IgD-negative memory B cell (primary cell): ENCODE measurements around the gene HSPG2. TPM values are rescaled to one million over a fixed set of nuclear protein-coding genes. Genes with fewer than 3 reads are reported as not detected.

Experiments used
- H3K27ac Mint-ChIP-seq, 3 donors: one replicate each; pipeline ENCODE4 v1.8.0; 2020 to 2022; ENCODE audit warnings: mild to moderate bottlenecking in 3 of 3, mixed read lengths in 3 of 3, moderate library complexity in 1 of 3
- H3K27me3 Mint-ChIP-seq: one replicate; pipeline ENCODE4 v1.8.0; 2021; ENCODE audit warnings: mixed read lengths
- H3K36me3 Mint-ChIP-seq: one replicate; pipeline ENCODE4 v1.8.0; 2020; ENCODE audit warnings: mild to moderate bottlenecking, mixed read lengths
- H3K4me1 Mint-ChIP-seq, 3 donors: one replicate each; pipeline ENCODE4 v1.8.0; 2020 to 2022; ENCODE audit warnings: mixed read lengths in 3 of 3, mild to moderate bottlenecking in 1 of 3
- H3K4me3 Mint-ChIP-seq, 4 donors: one replicate each; pipeline ENCODE4 v1.8.0; 2020 to 2022; ENCODE audit warnings: mild to moderate bottlenecking in 4 of 4, mixed read lengths in 4 of 4, moderate library complexity in 3 of 4
- H3K9me3 Mint-ChIP-seq, 3 donors: one replicate each; pipeline ENCODE4 v1.8.0; 2020 to 2021; ENCODE audit warnings: mixed read lengths in 3 of 3, mild to moderate bottlenecking in 1 of 3
- polyA plus RNA-seq: library from polyadenylated mRNA; unstranded; fragments of 300-500 nt; fragmentation: Illumina TruSeq; gene quantifications from one replicate; pipeline ENCODE4 v1.2.3, GENCODE V29; 2021

Gene HSPG2
- polyA plus RNA-seq, 1 donor from 2014 or later: 0.90 TPM

DNA sequence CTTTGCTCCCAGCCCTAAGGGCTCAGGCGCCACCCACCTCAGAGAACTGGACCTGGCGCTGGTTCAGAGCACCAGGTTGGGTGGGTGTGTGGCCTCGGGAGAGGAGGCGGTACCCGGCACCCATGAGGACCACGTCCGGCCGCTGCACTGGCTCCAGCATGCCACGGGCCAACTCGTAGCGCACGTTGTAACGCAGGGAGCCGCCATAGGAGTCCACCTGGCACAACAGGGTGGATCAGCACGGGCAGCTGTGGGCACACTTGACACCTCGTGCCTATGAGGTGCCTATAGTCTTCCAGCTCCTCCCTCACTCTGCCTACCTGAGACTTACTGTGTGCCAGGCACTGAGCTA is 56.5 kb downstream of the HSPG2 start:
- Mint-ChIP-seq H3K9me3 (no peaks in the 10 kb centered on the region), H3K27me3 (peaks cover 2% of the 10 kb centered on the region), H3K27ac (no peak overlapping the region), H3K36me3 (peaks cover 1% of the 10 kb centered on the region), H3K4me1 (no peaks in the 10 kb centered on the region), H3K4me3 (no peak overlapping the region)

DNA sequence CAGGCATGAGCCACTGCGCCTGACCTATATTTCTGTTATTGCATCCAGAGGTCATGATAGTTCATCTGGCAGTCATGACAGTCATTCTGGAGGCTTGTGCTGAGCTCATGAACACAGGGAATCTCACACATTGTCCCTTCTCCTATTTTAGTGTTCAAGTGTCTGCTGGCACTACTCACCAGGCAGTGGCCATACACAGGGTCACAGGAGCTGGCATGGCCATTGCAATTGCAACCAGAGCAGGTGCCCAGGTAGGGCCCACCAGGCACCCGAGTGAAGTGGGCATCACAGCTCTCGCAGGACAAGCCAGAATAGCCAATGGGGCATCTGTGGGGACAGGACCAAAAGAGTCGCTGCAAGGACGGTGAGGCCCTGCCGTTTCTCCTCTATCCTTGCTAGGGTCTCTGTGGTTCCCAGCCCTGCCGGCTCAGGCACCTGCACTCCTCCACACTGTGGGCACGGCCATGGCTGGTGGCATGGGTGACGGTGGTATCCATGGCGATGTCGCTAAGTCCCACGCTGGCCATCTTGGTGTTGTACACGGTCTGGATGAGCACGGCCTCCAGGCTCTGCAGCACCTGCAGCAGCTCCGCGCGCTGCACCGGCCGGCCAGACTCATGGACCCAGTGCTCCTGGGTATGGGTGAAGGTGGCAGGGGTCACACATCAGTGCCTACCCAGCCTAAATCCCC is 57.0 kb downstream of the HSPG2 start:
- Mint-ChIP-seq H3K27ac (no peak overlapping the region), H3K36me3 (peaks cover 1% of the 10 kb centered on the region), H3K4me3 (no peak overlapping the region), H3K9me3 (no peaks in the 10 kb centered on the region), H3K27me3 (peaks cover 2% of the 10 kb centered on the region), H3K4me1 (no peaks in the 10 kb centered on the region)

DNA sequence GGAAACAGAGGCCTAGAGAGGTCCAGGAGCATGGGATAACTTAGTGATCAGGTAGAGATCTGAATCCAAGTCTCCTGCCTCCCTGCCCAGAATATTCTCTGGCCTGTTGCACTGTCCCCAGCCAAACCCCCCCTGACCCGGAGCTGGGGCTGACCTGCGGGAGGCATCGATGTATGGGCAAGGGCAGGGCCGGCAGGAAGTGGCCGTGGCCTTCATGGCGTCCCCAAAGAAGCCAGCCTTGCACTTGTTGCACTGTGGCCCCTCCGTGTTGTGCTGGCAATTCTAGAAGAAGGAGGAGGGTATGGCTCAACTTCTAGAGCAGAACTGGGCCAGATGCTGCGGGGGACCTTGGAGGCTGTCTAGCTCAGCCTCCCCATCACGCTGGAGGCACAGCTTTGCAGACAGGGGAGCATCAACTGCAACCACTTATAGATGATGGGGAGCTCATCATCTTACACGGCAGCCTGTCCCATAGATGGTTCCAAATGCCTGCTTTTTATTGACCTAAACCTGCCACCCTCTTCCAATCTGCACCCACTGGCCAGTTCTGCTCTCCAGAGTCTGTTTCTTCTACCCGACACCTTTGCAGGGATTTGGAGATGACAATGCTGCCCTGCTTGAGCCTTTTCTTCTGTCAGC is 58.2 kb downstream of the HSPG2 start:
- Mint-ChIP-seq H3K4me3 (no peak overlapping the region), H3K27ac (no peak overlapping the region), H3K36me3 (peaks cover 1% of the 10 kb centered on the region), H3K4me1 (no peaks in the 10 kb centered on the region), H3K9me3 (no peaks in the 10 kb centered on the region), H3K27me3 (peaks cover 3% of the 10 kb centered on the region)

DNA sequence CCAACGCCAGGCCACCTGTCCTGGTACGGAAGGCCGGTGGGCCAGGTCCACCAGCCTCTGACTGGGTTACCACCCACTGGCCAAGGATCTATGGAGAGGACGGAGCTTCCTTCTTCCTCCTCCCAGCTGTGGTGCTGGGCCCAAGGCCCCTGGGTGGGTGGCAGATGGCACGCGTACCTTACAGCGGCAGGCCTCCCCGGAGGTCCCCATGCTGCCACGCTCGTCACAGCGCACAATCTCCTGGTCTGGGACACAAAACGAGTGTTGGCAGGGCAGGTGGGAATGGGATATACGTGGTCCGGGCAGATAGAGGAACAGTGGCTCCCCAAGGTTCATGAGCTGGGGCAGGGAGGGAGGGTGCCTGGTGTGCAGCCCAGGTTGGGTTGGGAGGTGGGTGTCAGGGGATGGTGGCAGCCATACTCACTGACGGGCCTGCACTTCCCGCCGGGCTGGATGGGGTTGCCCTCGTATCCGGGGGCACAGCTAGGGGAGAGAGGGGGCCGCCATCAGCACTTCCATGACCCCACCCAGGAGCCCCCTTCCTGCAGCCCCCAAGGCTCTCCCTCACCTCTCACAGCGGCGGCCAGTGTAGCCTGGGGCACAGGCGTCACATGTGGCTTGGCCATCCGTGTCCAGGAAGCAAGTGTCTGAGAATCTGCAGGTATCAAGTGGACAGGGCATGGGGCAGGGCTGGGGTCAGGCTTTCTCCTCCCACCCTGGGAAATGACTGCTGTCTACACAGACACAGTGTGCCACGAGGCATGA is 58.9 kb downstream of the HSPG2 start:
- Mint-ChIP-seq H3K9me3 (no peaks in the 10 kb centered on the region), H3K27ac (no peak overlapping the region), H3K36me3 (peaks cover 1% of the 10 kb centered on the region), H3K4me3 (no peak overlapping the region), H3K4me1 (peaks cover 0 to 3% (median 0%) of the 10 kb centered on the region in 3 donors), H3K27me3 (peaks cover 5% of the 10 kb centered on the region)

DNA sequence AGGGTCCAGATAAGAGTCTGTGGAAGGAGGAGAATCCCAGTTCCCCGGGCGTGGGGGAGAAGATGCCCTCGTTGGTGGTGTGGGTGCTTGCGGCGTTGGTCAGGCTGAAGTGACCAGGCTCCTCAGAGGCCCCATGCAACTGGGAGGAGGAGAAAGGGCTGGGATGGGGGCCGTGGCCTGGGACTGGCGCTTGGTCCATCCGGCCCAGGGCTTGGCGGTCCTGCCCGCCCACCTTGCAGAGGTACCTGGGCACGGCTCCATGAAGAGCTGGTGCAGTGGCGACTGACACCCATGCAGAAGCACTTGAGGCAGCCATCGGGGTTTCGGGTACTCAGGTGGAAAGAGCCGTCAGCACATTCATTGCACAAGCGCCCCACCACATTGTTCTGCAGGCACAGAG is 60.8 kb downstream of the HSPG2 start:
- peaks cover 3% of the 10 kb centered on the region for H3K27me3 Mint-ChIP-seq
- no peak overlapping the region for H3K27ac Mint-ChIP-seq
- peaks cover 0 to 3% (median 0%) of the 10 kb centered on the region in 3 donors for H3K4me1 Mint-ChIP-seq
- H3K4me3 Mint-ChIP-seq: no peak overlapping the region
- peaks cover 1% of the 10 kb centered on the region for H3K36me3 Mint-ChIP-seq
- no peaks in the 10 kb centered on the region for H3K9me3 Mint-ChIP-seq

DNA sequence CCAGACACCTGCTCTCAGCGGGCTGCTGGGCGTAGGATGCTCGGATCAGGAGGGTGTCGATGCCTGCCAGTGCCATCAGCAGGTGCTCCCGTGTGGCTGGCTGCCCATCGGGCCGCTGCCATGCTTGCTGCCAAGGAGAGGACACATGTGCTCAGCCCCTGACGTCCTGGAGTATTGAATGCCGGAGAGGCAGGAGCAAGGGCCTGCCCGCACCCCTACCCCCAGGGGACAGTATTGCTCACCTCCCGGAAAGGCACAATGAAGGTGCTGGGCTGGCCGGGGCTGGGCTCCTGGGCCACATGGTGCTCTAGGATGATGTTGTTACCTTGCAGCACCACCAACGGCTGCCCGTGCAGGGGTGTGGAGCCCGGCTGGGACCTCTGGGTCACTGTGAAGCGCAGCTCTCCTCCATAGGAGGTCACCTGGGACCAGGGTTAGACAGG is 61.5 kb downstream of the HSPG2 start:
- no peak overlapping the region for H3K4me3 Mint-ChIP-seq
- no peaks in the 10 kb centered on the region for H3K9me3 Mint-ChIP-seq
- peaks cover 3% of the 10 kb centered on the region for H3K27me3 Mint-ChIP-seq
- H3K36me3 Mint-ChIP-seq: peaks cover 1% of the 10 kb centered on the region
- peaks cover 0 to 3% (median 0%) of the 10 kb centered on the region in 3 donors for H3K4me1 Mint-ChIP-seq
- no peak overlapping the region for H3K27ac Mint-ChIP-seq

DNA sequence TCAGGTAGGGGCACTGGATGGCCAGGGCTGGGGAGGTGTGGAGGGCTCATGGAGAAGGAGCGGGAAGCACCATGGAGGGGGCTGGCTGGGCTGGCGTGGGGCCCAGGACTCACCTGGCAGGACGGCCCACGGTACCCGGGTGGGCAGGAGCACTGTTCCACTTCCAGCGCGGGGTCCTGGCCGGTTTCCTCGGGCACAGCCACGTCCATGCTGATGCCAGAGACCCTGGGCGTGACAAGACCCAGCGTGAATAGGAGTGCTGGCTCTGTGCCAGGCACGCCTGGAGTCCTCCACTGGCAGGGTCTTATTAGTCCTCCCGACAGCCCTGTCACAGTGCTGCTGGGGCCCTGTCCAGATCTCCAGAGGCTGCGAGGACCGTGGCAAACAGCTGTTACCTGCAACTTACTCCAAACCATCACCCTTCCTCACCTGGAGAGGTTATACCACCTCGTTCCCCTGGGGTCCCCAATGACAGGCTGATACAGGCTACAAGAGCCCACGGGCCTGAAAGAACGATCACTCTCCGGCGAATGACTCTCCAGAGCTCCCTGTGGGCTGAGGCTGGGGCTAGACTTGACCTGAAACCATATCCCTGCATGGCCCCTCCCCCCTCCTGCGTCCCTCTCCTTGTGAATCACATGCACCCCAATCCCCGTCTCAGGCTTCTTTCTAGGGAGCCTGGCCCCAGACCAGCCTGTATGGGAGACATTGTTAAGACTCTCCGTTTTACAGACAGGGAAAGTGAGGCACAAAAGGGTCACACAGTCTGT is 62.1 kb downstream of the HSPG2 start:
- Mint-ChIP-seq H3K27me3 (peaks cover 3% of the 10 kb centered on the region), H3K36me3 (peaks cover 1% of the 10 kb centered on the region), H3K9me3 (no peaks in the 10 kb centered on the region), H3K4me1 (peaks cover 0 to 3% (median 0%) of the 10 kb centered on the region in 3 donors), H3K27ac (no peak overlapping the region), H3K4me3 (no peak overlapping the region)

DNA sequence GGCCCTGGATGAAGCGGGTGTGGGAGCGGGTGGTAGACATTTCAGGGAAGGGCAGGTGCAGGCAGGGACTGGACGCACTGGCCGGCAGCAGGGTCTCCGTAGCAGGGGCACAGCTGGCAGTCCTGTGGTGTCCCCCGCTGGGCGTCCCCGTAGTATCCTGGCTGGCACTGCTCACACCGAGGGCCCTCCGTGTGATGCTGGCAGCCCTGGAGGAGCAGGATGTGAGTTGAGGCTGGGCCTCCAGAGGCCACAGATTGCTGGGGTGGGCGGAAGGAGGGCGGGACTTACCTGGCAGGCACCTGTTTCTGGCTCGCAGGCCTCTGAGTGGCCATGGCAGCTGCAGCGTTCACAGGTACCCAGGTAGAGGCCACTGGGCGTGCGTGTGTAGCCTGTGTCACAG is 62.8 kb downstream of the HSPG2 start:
- peaks cover 3% of the 10 kb centered on the region for H3K27me3 Mint-ChIP-seq
- no peak overlapping the region for H3K4me3 Mint-ChIP-seq
- no peak overlapping the region for H3K27ac Mint-ChIP-seq
- H3K36me3 Mint-ChIP-seq: peaks cover 1% of the 10 kb centered on the region
- H3K4me1 Mint-ChIP-seq: peaks cover 0 to 3% (median 0%) of the 10 kb centered on the region in 3 donors
- H3K9me3 Mint-ChIP-seq: no peaks in the 10 kb centered on the region

DNA sequence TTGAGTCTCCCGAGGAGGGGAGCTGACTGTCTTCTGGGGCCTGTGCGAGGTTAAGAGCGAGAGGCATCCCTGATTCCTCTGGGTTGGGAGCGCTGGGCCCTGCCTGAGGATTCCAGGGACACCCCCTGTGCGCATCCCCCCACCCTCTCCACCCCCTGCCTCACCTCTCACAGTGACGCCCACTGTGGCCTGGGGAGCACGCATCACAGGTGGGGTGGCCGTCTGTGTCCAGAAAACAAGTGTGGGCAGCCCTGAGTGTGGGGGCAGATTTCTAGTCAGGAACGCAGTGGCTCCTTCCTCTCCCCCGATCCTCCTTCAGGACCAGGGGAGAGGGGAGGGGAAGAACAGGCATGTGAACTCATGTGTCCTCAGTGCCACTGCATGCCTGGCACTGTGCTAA is 63.3 kb downstream of the HSPG2 start:
- peaks cover 0 to 3% (median 0%) of the 10 kb centered on the region in 3 donors for H3K4me1 Mint-ChIP-seq
- H3K27me3 Mint-ChIP-seq: peaks cover 3% of the 10 kb centered on the region
- no peak overlapping the region for H3K4me3 Mint-ChIP-seq
- H3K9me3 Mint-ChIP-seq: no peaks in the 10 kb centered on the region
- H3K36me3 Mint-ChIP-seq: peaks cover 1% of the 10 kb centered on the region
- peak overlapping the region in 1 of 3 donors; percentile 94 for H3K27ac Mint-ChIP-seq

DNA sequence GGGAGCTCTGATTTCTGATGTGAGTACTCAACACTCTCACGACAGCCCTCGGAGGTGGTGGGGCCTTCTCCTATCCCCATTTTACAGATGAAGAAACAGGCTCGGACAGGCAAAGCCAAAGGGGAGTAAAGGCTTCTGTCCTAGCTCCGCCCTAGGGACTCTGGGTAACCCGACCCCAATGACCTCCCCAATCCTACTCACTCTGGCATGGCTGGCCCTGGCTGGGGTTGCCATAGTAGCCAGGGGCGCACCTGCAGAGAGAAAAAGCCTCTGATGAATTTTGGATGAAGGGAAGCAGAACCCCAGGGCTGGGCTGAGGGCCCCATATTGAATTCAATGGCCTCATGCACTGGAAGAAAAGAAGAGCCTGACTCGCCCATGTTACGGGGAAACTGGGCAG is 63.9 kb downstream of the HSPG2 start:
- H3K4me1 Mint-ChIP-seq: peaks cover 0 to 4% (median 0%) of the 10 kb centered on the region in 3 donors
- H3K36me3 Mint-ChIP-seq: peaks cover 1% of the 10 kb centered on the region
- no peaks in the 10 kb centered on the region for H3K9me3 Mint-ChIP-seq
- H3K27me3 Mint-ChIP-seq: peaks cover 3% of the 10 kb centered on the region
- H3K27ac Mint-ChIP-seq: peak overlapping the region in 1 of 3 donors; percentile 94
- no peak overlapping the region for H3K4me3 Mint-ChIP-seq

DNA sequence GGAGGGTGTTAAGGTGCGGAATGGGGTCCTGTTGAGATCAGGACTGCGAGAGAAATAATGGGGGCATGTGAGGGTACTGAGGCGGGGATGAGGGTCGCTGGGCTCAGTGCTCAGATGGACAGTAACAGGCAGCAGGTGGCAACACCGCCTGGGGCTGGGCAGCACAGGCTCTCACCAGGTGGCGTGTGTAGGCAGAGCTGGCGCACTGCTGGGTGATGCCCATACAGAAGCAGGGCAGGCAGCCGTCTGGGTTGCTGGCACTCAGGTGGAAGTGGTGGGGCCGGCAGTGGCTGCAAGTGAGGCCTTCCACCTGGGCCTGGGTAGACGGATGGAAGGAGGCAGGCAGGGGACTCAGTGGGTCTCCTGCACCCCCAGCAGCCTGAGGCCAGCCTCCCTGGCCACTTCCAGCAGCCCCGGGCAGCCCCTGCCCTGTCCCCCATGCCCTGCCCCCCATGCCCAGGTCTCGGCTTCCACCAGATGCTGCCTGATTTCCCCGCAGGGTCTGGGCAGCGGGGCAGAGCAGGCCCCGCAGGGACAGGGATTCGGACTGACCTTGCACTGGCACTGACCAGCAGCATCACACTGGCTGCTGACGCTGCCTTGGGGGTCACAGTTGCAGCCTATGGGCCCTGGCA is 64.5 kb downstream of the HSPG2 start:
- no peaks in the 10 kb centered on the region for H3K9me3 Mint-ChIP-seq
- H3K27ac Mint-ChIP-seq: no peak overlapping the region
- H3K4me3 Mint-ChIP-seq: no peak overlapping the region
- peaks cover 0 to 4% (median 0%) of the 10 kb centered on the region in 3 donors for H3K4me1 Mint-ChIP-seq
- H3K36me3 Mint-ChIP-seq: no peaks in the 10 kb centered on the region
- peaks cover 3% of the 10 kb centered on the region for H3K27me3 Mint-ChIP-seq

DNA sequence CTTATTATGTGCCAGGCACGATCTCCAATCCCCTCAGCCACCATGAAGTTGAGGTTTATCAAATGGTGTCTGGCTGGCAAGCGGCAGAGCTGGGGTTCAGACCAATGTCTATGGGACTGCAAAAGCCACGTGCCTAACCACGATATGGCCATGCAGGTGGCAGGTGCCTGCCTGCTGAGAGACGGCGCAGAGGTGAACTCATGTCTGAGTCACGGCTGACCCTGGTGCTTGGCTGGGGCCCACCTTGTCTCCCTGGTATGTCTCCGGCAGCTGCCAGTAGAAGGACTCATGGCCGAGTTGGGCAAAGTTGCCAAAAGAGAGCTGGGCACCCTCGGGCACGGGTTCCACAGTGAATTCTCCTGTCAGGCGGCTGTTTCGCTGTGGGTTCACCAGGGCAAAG is 65.2 kb downstream of the HSPG2 start:
- Mint-ChIP-seq H3K4me1 (peaks cover 0 to 4% (median 0%) of the 10 kb centered on the region in 3 donors), H3K36me3 (no peaks in the 10 kb centered on the region), H3K27me3 (peaks cover 3% of the 10 kb centered on the region), H3K4me3 (no peak overlapping the region), H3K27ac (peak overlapping the region in 1 of 3 donors; percentile 16), H3K9me3 (no peaks in the 10 kb centered on the region)

DNA sequence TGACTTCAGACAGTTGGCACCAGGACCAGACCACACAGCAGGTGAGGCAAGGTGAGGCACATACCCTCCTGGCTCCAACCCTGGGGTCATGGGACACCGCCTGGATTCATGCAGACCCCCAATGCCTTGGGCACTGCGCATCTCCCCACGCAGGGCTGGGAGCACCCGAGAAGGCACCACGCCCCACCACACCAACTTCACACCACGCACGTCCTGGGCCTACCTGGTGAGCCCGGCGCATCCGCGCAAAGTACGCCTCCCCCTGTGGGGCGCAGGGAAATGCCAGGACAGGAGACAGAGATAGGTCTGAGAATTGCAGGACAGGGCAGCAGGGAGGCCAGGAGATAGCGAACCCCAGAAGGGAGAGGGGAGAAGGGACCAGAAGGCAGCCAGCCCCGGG is 66.5 kb downstream of the HSPG2 start:
- H3K27me3 Mint-ChIP-seq: peaks cover 3% of the 10 kb centered on the region
- H3K27ac Mint-ChIP-seq: peak overlapping the region in 1 of 3 donors; percentile 69
- H3K36me3 Mint-ChIP-seq: no peaks in the 10 kb centered on the region
- H3K9me3 Mint-ChIP-seq: no peaks in the 10 kb centered on the region
- H3K4me1 Mint-ChIP-seq: peaks cover 9 to 14% (median 9%) of the 10 kb centered on the region in 3 donors
- peak overlapping the region in 1 of 4 donors; percentile 57 for H3K4me3 Mint-ChIP-seq

DNA sequence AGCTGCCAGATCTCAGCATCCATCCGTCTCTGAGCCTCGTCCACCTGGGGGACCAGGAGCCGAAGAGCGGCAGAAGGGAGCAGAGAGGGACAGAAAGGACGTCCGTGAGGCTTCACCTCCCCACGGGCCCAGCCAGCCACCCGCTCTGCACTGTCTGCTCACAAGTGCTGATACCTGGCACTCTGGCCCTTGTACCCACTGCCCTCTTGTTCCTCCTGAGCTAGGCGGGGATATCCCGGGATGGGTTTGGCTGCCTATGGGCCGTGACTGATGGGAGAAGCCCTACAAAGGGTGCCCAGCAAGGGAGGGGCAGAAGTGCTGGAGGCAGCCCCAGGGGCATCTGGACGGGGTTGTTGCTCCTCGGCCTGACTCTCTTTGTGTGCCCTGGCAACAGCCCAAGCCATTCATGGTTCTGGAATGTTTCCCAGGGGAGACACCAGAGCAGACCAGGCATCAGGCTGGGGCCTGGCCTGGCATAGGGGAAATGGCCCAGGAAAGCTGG is 67.4 kb downstream of the HSPG2 start:
- Mint-ChIP-seq H3K9me3 (no peaks in the 10 kb centered on the region), H3K27ac (no peak overlapping the region), H3K27me3 (peaks cover 3% of the 10 kb centered on the region), H3K4me3 (no peak overlapping the region), H3K36me3 (no peaks in the 10 kb centered on the region), H3K4me1 (peaks cover 11 to 14% (median 12%) of the 10 kb centered on the region in 3 donors)
